ENCODE measurements around the gene STAT5B.

GRCh38 chr17:42312285-42313130 lies 36.3 kb upstream of the STAT5B start:
- peak; percentile 31 to 81 (median 69) for TF ChIP-seq CTCF (IDR thresholded peaks at IDR 0.05 in 8 of 11, conservative IDR thresholded peaks at IDR 0.05 in 3 of 11)
- TF ChIP-seq POLR2A (IDR thresholded peaks at IDR 0.05): no peak
